Transverse colon (tissue), 4 donors: ENCODE measurements around the gene ITGA11. TPM values are rescaled to one million over a fixed set of nuclear protein-coding genes. Genes with fewer than 3 reads are reported as not detected.

ENCODE experiments used
- DNase-seq: peaks from one replicate; pipeline ENCODE4 v3.0.0-alpha.2; 2019
- H3K27ac ChIP-seq, 4 donors: fragments of 200-600 bp; sonication (generic); 2 replicates each; pipeline ENCODE4 v1.5.1; 2016 to 2018; ENCODE audit warnings: inconsistent platforms in 4 of 4
- H3K27me3 ChIP-seq: fragments of 200-600 bp; sonication (generic); 2 replicates; pipeline ENCODE4 v1.5.1; 2017; ENCODE audit warnings: inconsistent platforms
- H3K36me3 ChIP-seq, 4 donors: fragments of 200-600 bp; sonication (generic); 2 replicates each; pipeline ENCODE4 v1.5.1; 2017 to 2019; ENCODE audit warnings: inconsistent platforms in 4 of 4
- H3K4me1 ChIP-seq, 4 donors: fragments of 200-600 bp; sonication (generic); 2 replicates each; pipeline ENCODE4 v1.5.1; 2017 to 2020; ENCODE audit warnings: inconsistent platforms in 4 of 4
- H3K4me3 ChIP-seq, 4 donors: fragments of 200-600 bp; sonication (generic); 1 replicate in 1 of 4; 2 replicates in 3 of 4; pipeline versions ENCODE4 v1.5.1 to v1.6.1; 2017 to 2019; ENCODE audit warnings: inconsistent platforms in 4 of 4
- H3K9me3 ChIP-seq, 2 donors: fragments of 200-600 bp; sonication (generic); 2 replicates each; pipeline ENCODE4 v1.5.1; 2017 to 2019; ENCODE audit warnings: inconsistent platforms in 2 of 2
- EP300 ChIP-seq: sonication (generic); formaldehyde crosslinking; IDR thresholded peaks from one replicate; pipeline ENCODE4 v1.6.1; 2017; ENCODE audit warnings: antibody characterized with exemption, low read depth
- POLR2A ChIP-seq: fragments of 450-650 bp; IDR thresholded peaks from one replicate; pipeline ENCODE4 v1.6.1; 2016; ENCODE audit warnings: antibody characterized with exemption, mild to moderate bottlenecking, moderate library complexity
- POLR2AphosphoS5 ChIP-seq, 3 donors: sonication (generic); formaldehyde crosslinking; IDR thresholded peaks; one replicate each; pipeline ENCODE4 v1.6.1; 2016; ENCODE audit warnings: antibody characterized with exemption in 3 of 3
- whole genome bisulfite sequencing, 2 donors: methylation state at CpG; one replicate each; pipeline ENCODE4 v1.1.5; 2018; ENCODE audit warnings: low coverage in 1 of 2; 5-methylcytosine and 5-hydroxymethylcytosine counted together
- in situ Hi-C, 4 donors: fragments of 200-750 bp; cut with MboI; loops; one replicate each; pipeline versions ENCODE4 v1.15.0 to v1.15.1; 2017; ENCODE audit warnings: low sequenced_read_pairs in 3 of 4, low pct_ligation_motif_present in 1 of 4, low pct_unique_long_range_greater_than_20kb in 1 of 4
- intact Hi-C: fragments of 100-400 bp; cut with DNase I; formaldehyde crosslinking; loops from one replicate; pipeline ENCODE4 v1.15.1; 2023; ENCODE audit warnings: low total_unique reads
- total RNA-seq, 4 donors: library from RNA; depleted of rRNA; stranded (reverse); fragments of >200 nt; gene quantifications; one replicate each; pipeline ENCODE4 v1.1.0, GENCODE V29; 2016
- TF ChIP-seq, protein P1 (sequence below), 5 experiments: fragments of 200-600 bp in 3 of 5; fragments of 450-650 bp in 2 of 5; sonication (generic) in 3 of 5; IDR thresholded peaks; 1 replicate in 2 of 5; 2 replicates in 3 of 5; pipeline ENCODE4 v1.5.1; 2016 to 2017; ENCODE audit warnings: antibody characterized with exemption in 5 of 5, inconsistent platforms in 3 of 5, mild to moderate bottlenecking in 2 of 5, moderate library complexity in 1 of 5

ITGA11 gene
- total RNA-seq, 4 donors from 2014 or later = 0.37 to 3.2 (median 1.1) TPM

GRCh38 chr15:68377766-68378165 is 54.2 kb downstream of the ITGA11 start:
- intact Hi-C loops = no loop called here
- no peak for DNase-seq
- H3K4me1 ChIP-seq = no peaks in the 10 kb centered on the region

DNA sequence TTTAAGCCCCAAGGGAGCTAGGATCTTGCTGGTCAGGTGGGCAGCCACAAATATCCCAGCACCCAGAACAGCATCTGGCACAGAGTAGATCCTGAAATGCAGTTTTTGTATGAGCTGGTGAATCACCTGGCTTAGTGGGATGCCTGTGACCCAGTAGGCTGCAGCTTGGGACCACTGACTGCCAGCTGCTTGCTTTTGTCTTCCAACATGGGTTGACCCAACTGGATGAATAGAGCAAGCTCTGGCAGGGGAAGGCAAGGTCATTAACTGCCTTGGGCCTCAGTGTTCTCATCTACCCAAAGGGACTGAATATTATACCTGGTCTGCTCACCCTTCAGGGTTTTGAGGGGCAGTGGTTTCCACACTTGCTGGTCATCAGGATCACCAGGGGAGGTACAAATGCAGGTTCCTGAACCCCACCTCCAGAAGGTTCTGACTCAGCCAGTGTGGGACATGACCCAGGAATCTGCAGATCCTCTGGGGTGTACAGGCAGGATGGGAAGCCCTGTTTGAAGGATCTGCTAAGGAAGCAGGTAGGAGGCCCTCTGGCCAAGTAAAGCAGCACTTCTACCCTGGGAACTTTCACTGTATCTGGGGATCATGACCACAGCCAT is 55.4 kb downstream of the ITGA11 start:
- in situ Hi-C loops (loop anchor here in 1 of 4 donors (25.0 kb wide), 1 partner anchor 139 kb away; the partner anchor contains the start of gene CLN6), intact Hi-C loops (no loop called here)
- Histone ChIP-seq H3K36me3 (no peaks in the 10 kb centered on the region), H3K27ac (no peak overlapping the region), H3K4me1 (no peaks in the 10 kb centered on the region), H3K27me3 (no peaks in the 10 kb centered on the region), H3K4me3 (no peak overlapping the region), H3K9me3 (no peaks in the 10 kb centered on the region)
- TF ChIP-seq EP300 (no peak), POLR2A (no peak), POLR2AphosphoS5 (IDR thresholded peaks at IDR 0.05) (no peak)
- TF ChIP-seq, protein P1, sequence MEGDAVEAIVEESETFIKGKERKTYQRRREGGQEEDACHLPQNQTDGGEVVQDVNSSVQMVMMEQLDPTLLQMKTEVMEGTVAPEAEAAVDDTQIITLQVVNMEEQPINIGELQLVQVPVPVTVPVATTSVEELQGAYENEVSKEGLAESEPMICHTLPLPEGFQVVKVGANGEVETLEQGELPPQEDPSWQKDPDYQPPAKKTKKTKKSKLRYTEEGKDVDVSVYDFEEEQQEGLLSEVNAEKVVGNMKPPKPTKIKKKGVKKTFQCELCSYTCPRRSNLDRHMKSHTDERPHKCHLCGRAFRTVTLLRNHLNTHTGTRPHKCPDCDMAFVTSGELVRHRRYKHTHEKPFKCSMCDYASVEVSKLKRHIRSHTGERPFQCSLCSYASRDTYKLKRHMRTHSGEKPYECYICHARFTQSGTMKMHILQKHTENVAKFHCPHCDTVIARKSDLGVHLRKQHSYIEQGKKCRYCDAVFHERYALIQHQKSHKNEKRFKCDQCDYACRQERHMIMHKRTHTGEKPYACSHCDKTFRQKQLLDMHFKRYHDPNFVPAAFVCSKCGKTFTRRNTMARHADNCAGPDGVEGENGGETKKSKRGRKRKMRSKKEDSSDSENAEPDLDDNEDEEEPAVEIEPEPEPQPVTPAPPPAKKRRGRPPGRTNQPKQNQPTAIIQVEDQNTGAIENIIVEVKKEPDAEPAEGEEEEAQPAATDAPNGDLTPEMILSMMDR (IDR thresholded peaks at IDR 0.05) = no peak
- no peak for DNase-seq

More at GRCh38 chr15:68377766-68378165, 54.2 kb downstream of the ITGA11 start:
- WGBS, 2 donors = 93 to 100% methylated on average over 2 to 3 of the region's 3 CpGs
- Histone ChIP-seq H3K27ac (no peak overlapping the region), H3K4me3 (no peak overlapping the region), H3K9me3 (no peaks in the 10 kb centered on the region), H3K27me3 (no peaks in the 10 kb centered on the region), H3K36me3 (no peaks in the 10 kb centered on the region)
- in situ Hi-C loops = loop anchor here in 1 of 4 donors (25.0 kb wide), 1 partner anchor 140 kb away; the partner anchor contains the start of gene CLN6
- no peak for TF ChIP-seq POLR2A
- no peak for TF ChIP-seq EP300
- TF ChIP-seq, protein P1 (IDR thresholded peaks at IDR 0.05) = no peak
- no peak for TF ChIP-seq POLR2AphosphoS5 (IDR thresholded peaks at IDR 0.05)

- Histone ChIP-seq H3K36me3 (no peaks in the 10 kb centered on the region), H3K4me1 (no peaks in the 10 kb centered on the region), H3K27ac (no peak overlapping the region), H3K9me3 (no peaks in the 10 kb centered on the region), H3K27me3 (no peaks in the 10 kb centered on the region), H3K4me3 (no peak overlapping the region)
- 67 to 80% methylated on average over 2 to 6 of the region's 6 CpGs for WGBS, 2 donors
- intact Hi-C loops = no loop called here
- TF ChIP-seq EP300 = no peak
- DNase-seq = no peak
- in situ Hi-C loops = loop anchor here in 1 of 4 donors (25.0 kb wide), 1 partner anchor 138 kb away; the partner anchor contains the start of gene CLN6
These were observed 56.2 kb downstream of the ITGA11 start for GRCh38 chr15:68375716-68376220.

DNA sequence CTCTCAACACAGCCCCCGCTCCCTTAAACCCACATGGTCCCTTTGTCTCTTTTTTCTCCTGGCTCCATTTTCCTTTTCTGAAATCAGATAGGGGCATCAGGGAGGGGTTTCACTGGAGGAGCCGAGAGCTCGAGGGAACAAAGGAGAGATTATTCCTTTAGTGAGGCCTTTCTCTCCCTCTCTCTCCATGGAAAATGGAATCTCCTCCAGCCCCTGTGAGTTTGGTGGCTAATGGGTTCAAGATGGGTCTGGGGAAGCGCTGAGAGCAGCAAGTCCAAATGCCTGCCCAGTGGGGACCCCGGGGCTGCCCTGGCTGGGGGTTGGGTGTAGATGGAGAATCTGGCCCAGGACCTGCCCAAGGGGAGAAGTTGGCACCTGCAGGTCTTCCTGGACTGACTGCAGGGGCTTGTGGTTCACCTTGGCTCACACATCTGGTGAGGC is 56.8 kb downstream of the ITGA11 start:
- Histone ChIP-seq H3K36me3 (no peaks in the 10 kb centered on the region), H3K27ac (no peak overlapping the region), H3K27me3 (no peaks in the 10 kb centered on the region), H3K9me3 (no peaks in the 10 kb centered on the region), H3K4me1 (no peaks in the 10 kb centered on the region), H3K4me3 (no peak overlapping the region)
- intact Hi-C loops = no loop called here
- DNase-seq = no peak
- WGBS, 2 donors = 87% methylated on average over 5 of the region's 5 CpGs; no CpG with 5 or more reads in 1 of the 2 donors
- in situ Hi-C loops = loop anchor here in 1 of 4 donors (25.0 kb wide), 1 partner anchor 138 kb away; the partner anchor contains the start of gene CLN6
- no peak for TF ChIP-seq EP300
- TF ChIP-seq POLR2A = no peak
- TF ChIP-seq POLR2AphosphoS5 (IDR thresholded peaks at IDR 0.05) = no peak

- no peaks in the 10 kb centered on the region for H3K4me1 ChIP-seq
- in situ Hi-C loops = no loop called here
- no peaks in the 10 kb centered on the region for H3K27me3 ChIP-seq
- TF ChIP-seq EP300 (no peak), POLR2A (no peak), POLR2AphosphoS5 (IDR thresholded peaks at IDR 0.05) (no peak)
- TF ChIP-seq, protein P1 (IDR thresholded peaks at IDR 0.05) = no peak
- H3K27ac ChIP-seq = no peak overlapping the region
- intact Hi-C loops = no loop called here
- 87% methylated on average over 2 of the region's 2 CpGs; no CpG with 5 or more reads in 1 of the 2 donors for WGBS, 2 donors
- H3K9me3 ChIP-seq = no peaks in the 10 kb centered on the region
- no peak overlapping the region for H3K4me3 ChIP-seq
- H3K36me3 ChIP-seq = no peaks in the 10 kb centered on the region
- no peak for DNase-seq
These were observed 57.7 kb downstream of the ITGA11 start for GRCh38 chr15:68374168-68374745.
